ENCODE measurements around the gene FLT4.

- TF ChIP-seq, protein P1, sequence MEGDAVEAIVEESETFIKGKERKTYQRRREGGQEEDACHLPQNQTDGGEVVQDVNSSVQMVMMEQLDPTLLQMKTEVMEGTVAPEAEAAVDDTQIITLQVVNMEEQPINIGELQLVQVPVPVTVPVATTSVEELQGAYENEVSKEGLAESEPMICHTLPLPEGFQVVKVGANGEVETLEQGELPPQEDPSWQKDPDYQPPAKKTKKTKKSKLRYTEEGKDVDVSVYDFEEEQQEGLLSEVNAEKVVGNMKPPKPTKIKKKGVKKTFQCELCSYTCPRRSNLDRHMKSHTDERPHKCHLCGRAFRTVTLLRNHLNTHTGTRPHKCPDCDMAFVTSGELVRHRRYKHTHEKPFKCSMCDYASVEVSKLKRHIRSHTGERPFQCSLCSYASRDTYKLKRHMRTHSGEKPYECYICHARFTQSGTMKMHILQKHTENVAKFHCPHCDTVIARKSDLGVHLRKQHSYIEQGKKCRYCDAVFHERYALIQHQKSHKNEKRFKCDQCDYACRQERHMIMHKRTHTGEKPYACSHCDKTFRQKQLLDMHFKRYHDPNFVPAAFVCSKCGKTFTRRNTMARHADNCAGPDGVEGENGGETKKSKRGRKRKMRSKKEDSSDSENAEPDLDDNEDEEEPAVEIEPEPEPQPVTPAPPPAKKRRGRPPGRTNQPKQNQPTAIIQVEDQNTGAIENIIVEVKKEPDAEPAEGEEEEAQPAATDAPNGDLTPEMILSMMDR (IDR thresholded peaks at IDR 0.05): no peak
- TF ChIP-seq EZH2 (IDR thresholded peaks at IDR 0.05; ENCODE audit: borderline replicate concordance, insufficient read depth, low read depth, low read length, poor library complexity, severe bottlenecking): no peak
Observed at GRCh38 chr5:180642779-180643178, 6.6 kb downstream of the FLT4 start.
